HG03196 (cell line): ENCODE measurements around the gene CIROP.

Experiments
- ATAC-seq: cut with Tn5 transposase; IDR thresholded peaks from one replicate; pipeline ENCODE4 v1.9.1; 2021; ENCODE audit not compliant: unreplicated experiment

The CIROP gene

DNA sequence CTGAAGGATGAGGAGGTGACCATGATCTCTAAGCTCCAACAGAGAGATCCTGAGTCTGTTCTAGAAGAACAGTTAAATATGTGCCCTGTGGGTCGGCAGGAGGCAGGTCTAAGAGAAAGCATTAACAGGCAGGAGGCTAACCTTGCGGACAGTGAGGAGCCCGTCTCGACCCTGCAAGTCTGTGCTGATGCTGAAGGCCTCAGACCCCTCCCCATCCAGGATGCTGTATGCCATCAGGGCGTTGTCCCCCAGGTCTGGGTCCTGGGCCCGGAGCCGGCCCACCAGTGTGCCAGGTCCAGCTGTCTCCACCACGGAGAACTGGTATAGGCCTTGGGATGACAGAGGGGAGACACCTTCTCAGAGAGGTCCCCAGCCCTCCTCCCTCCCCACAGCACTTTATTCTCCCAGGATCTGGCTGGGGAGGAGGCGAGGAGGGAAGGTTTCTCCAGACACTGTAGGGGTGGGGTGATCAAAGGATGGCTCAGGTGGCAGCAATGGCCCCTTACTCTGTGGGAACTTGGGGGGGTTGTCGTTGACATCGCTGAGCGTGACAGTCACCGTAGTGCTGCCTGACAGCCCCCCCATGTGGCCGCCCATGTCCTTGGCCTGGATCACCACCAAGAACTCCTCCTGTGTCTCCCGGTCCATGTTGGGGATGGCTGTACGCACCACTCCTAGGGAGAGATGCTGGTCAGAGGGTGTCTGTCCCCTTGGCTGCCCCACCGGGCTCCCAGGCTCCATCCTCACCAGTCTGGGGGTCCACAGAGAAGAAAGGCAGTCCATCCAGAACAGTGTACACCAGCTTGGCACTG, 50.6 kb downstream of the CIROP start:
- no peak for ATAC-seq

DNA sequence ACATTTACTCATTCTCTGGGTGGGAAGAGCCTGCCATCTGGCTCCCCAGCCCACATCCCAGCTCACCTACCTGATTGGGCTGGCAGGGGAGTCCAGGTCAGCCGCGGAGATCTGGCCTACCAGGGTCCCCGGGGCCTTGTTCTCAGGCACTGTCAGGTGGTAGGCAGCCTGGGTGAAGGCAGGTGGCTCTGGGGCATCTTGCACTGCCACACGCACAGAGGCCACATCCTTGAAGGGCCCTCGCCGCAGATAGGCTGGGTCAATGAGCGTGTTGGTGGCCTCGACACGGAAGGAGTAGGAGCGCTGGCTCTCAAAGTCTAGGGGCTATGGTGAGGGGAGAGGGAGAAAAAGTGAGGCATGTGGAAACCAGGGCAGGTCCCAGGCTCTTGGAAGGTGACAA, 51.4 kb downstream of the CIROP start:
- ATAC-seq, result no peak

DNA sequence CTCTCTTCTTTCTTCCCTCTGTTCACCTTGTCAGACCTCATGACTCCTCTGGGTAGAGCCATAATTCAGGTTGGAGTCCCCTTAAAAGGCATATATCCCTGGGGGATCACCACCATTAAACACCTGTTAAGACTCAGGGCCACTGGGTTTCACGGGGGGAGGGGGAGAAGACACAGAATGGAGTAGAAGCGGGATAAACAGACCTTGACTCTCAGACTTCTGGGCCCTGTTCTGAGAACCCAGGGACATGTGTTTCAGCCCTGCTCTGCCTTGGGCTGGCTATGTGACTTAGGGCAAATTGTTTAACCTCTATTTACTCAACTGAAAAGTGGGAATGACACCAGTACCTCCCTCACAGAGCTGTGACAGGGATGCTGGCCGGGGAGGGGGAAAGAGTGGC, 52.1 kb downstream of the CIROP start:
- no peak for ATAC-seq

DNA sequence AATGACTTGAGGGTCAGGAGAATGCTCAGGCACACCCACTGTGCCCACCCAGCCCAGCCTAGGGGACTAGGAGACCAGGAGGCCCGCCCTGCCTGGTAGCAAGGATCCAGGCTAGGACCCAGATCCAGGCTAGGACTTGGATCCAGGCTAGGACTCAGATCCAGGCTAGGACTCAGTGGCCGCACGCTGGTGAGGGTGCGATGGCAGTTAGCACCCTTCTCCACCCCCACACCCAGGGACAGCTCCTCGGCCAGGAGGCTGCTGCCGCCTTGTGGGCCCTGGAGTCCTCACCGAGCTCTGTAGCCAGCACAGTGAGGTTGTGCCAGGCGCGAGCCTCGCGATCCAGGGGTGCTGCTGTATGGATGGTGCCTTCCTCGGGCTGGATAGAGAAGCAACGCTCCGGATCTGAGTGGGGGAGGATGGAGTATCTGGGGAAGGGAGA, 52.6 kb downstream of the CIROP start:
- no peak for ATAC-seq

DNA sequence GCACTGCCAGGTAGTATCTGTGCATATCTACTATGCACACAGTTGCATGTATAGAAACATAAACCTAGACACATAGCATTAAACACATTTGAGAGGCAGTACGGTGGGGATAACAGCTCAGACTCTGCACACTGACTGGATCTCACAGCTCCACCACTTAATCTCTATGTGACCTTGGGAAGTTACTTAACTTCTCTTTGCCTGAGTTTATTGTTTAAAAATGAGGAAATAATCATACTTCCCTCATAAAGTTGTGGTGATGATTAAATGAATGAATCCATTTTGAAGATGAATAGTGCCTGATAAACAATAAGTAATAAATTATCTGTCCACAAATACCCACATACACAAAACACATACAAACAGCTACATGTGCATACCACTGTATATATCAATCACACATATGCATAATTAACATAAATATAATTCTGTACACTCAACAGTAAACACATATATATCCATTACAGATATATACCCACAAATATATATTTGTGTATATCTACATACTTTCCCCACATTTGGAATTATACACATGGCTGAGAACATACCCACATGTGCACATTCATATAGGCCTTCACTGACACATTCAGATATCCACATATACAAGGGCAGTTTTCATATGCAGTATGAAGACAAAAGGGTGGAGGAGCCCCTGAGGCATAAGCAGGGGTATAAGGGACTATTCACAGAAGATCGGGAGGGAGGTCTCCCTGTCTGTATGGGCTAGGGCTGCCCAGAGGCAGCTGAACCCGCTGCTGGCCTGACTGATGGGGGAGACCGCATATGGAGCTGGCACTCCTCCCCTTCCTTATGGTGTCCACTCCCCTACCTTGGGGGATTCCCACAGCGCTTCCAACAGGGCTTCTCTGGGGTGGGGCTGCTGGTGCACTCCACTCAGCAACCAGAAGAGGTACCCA, 53.4 kb downstream of the CIROP start:
- no peak for ATAC-seq
